ENCODE measurements around the gene ZRANB3.
"Not testable (repeated sequence)": the region's sequence is repeated elsewhere in the genome, so short reads cannot be mapped to it uniquely, and the experiment has no call there.

- TF ChIP-seq POLR2A (IDR thresholded peaks at IDR 0.05; ENCODE audit: low read length); GATA1 (IDR thresholded peaks at IDR 0.05; ENCODE audit: low read depth, low read length): not testable (repeated sequence)
These were observed 441.4 kb downstream of the ZRANB3 start for GRCh38 chr2:135089597-135089996.
